Gastrocnemius medialis (tissue), 4 donors: ENCODE measurements around the gene ZNF345.

Source experiments
- CTCF ChIP-seq, 5 experiments: fragments of 450-650 bp in 3 of 5; fragments of 200-600 bp in 2 of 5; sonication (generic) in 2 of 5; IDR thresholded peaks in 4 of 5; conservative IDR thresholded peaks in 1 of 5; 1 replicate in 4 of 5; 2 replicates in 1 of 5; pipeline ENCODE4 v1.5.1; 2016 to 2019; ENCODE audit warnings: antibody characterized with exemption in 5 of 5, mild to moderate bottlenecking in 3 of 5, moderate library complexity in 3 of 5
- POLR2A ChIP-seq, 2 donors: fragments of 450-650 bp; IDR thresholded peaks; one replicate each; pipeline ENCODE4 v1.6.1; 2017; ENCODE audit warnings: antibody characterized with exemption in 2 of 2, mild to moderate bottlenecking in 2 of 2, moderate library complexity in 2 of 2

DNA sequence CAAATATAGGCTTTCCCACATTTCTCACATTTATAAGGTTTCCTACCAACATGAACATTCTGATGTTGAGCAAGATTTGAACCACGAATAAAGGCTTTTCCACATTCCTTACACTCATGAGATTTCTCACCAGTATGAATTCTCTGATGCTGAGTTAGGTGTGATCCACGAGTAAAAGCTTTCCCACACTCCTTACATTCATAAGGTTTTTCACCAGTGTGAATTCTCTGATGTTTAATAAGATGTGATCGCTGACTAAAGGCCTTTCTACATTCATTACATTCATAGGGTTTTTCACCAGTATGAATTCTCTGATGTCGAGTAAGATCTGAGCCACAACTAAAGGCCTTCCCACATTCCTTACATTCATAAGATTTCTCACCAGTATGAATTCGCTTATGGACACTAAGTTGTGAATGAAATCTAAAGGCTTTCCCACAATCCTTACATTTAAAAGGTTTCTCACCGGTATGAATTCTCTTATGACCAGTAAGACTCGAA, 31.5 kb upstream of the ZNF345 start:
- no peak for TF ChIP-seq CTCF (IDR thresholded peaks at IDR 0.05 in 4 of 5, conservative IDR thresholded peaks at IDR 0.05 in 1 of 5)
- TF ChIP-seq POLR2A (IDR thresholded peaks at IDR 0.05), result no peak
